NCI-H1417 (cell line): ENCODE results near the gene GPR137B.
"Not testable (repeated sequence)": the region's sequence is repeated elsewhere in the genome, so short reads cannot be mapped to it uniquely, and the experiment has no call there.

ENCODE experiments used
- DNase-seq, 3 experiments: peaks; one replicate each; lab custom pipeline; 2025; lab: John Stamatoyannopoulos, UW

Gene GPR137B

DNA sequence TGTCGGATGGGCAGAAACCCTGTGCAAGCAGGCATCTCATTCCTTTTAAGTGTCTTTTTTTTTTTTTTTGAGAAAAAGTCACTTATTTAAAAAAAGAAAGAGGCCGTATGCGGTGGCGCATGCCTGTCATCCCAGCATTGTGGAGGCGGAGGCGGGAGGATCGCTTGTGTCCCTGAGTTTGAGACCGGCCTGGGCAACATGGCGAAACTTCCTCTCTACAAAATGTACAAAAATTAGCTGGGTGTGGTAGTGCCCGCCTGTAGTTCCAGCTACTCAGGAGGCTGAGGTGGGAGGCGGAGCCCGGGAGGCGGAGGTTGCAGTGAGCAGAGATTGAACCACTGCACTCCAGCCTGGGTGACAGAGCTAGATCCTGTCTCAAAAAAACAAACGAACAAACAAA is 1.7 kb downstream of the GPR137B start:
- no peak for DNase-seq

DNA sequence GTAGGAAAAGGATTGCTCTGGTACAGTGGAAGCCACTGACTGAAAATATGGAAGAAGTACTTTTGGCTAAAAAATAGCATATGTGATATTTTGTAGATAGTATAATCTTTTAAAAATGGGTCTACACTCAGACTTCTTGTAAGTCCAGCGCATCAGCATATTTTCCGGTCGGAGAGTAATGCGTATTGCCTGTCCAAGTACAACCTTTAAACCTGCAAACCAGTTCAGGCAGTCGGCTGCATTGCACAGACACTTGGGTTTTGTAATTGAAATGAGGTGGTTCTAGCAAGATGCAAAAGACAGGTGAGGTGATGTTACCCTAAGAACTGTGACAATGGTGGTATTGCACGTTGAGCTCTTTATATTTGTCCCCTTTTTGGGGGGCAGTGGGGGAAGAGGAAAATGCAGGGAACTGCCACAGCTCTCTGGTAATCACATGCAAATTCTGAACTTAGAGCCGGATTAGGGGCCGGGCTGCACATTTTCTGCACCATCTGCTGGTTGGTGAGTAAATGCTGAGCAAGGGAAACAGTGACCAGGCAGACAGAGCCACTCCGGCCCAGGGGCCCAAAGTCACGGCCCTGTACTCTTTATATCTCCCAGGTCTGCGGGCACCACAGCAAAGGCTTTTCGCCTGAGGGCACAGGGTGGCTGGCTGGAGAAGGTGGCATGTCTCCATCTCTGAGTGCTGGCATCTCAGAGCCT is 2.3 kb downstream of the GPR137B start:
- no peak for DNase-seq

DNA sequence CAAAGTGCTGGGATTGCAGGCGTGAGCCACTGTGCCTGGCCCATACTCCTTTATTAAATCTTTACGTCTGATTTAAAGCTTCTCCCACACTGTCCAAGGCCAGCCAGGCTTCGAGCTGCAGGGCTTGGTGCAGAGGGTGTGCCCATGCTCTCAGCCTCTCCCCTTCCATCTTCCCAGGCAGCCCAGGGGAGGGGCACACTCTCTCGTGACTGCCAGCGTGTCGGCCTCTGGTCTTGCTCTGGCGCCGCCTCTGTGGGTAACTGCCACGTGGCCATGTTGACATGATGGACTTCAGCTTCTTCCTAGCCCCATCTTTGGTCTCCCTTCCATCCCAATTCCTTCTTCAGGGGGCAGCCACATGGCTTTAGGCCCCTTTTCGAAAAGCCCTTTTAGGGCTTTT is 4.7 kb downstream of the GPR137B start:
- DNase-seq: no peak

DNA sequence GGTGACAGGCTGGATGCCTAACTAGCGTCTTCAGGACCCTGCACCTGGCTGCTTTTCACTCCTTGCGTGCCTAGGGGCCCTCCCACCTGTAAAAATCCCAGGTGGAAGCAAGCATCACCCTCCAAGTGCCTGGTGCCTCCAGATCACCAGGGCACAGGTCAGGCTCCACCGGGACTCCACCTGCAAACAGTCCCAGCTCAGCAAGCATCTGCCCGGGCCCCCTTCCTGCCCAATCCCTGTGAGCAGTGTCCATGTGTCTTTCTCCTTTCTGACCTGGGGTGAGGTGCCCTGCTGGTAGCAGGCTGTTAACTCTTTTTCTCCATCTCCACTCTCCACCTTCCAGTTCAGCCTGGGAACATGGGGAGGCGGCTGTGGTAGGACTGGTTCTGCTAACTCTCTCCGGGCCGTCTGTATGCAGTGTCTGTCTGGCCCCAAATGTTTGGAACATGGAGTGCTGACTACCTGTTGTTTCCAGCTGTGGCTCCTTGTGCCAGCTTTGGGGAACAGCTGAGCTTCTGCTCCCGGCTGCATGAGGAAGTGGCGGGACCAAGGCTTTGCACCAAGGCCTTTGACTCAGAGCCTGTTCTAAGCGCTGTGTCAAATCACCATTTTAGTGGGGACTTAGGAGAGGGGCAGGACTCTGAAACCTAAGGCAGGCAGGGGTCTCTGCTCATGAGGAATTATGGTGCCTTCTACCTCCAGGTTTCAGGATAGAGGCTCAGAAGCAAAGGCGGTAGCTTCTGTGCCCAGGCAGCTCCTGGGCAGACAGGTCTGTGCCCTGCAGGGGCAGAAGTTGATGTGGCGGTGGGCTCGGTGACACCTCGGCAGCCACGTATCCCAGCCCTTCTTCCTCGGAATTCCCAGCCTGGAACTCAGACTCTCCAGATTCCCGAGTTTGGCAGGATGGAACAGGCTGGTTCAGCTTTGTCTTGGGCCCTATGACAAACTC is 5.5 kb downstream of the GPR137B start:
- DNase-seq: no peak

DNA sequence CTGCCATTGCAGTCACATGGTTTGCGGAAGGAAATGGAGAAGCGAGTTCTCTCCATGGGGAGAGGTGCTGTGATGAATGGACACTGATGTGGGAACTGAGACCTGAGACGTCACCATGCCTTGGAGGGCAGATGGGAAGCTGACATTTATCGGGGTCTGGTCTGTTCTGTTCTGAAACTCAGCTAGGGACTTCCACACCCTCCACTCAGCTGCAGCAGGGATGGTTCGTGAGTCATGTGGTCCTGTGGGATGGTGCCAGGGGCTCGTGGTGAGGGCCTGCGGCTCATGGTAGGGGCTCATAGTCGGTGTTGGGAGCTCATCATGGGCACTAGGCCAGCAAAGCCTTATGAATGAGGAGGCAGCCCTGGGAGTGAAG is 6.1 kb downstream of the GPR137B start:
- no peak for DNase-seq

DNA sequence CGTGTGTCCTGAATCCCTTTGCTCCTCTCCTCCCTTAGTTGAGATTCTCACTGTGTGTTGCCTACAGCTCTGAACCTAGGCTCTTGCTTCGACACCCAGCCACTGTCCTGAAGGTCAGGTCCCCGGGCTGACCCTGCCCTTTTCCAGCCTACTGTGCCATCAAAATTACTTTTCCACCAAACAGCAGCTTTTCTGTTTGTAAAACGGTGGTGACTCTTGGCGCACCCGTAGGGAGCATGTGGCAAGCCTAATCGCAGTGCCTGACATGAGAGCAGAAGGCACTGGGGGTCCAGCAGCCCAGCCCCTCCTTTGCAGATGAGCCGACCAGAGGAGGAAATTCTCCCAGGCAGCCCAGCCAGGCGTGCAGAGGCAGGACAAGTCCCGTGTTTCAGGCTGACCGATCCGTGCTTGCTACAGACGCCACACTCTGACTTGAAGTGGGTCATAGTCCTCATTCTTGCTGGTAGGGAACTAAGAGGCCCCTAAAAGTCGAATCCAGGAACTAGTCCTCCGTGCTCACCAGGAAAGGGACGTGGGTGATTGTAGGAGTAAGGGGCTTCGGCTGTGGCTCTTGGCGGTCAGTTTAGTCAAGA is 6.8 kb downstream of the GPR137B start:
- DNase-seq: no peak

DNA sequence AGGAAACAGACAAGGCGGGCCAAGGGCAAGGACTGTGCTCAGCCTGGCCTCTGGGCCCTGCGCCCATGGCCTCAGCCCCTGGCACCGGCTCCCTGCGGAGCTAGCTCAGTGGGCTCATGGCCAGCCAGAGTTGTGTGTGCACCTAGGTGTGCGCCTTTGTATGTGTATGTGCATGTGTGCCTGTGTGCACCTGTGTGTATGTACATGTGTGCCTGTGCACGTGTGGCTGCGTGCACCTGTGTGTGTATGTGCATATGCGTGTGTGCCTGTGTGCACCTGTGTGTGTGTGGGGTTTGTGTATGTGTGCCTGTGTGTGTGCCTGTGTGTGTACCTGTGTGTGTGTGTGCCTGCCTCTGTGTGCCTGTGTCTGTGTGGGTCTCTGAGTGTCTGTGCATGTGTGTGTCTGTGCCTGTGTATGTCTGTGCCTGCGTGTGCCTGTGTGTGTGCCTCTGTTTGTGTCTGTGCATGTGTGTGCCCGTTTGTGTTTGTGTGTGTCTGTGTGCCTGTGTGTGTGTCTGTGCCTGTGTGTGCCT is 7.4 kb downstream of the GPR137B start:
- no peak for DNase-seq

DNA sequence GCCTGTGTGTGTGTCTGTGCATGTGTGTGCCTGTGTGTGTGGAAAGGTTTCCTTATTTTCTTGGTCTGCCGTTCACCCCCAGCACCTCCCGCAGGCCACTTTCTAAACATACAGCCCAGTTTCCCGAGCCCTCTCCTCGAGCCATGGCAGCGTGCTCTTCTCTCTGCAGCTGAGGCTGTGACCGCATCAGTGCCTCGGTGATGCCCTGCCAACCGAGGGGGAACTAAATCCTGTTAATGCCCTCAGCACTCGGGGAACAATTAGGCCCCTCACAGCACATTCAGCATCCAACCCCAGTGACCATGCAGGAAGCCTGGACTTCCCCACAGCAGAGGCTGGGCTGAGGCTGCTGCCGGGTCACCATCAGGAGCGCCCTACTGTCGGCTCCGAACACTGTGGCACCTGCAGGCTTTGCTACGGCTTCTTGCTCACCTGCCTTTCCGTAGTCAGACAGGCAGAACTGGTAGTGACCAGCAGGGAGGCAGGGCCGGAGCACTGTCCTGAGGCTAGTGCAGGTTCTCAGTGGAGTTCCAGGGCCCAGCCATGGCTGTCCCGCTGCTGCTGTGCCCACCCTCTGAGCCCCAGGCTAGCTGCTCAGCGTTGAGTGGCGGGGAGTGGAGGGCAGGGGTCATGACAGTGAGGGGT is 8.1 kb downstream of the GPR137B start:
- no peak for DNase-seq

DNA sequence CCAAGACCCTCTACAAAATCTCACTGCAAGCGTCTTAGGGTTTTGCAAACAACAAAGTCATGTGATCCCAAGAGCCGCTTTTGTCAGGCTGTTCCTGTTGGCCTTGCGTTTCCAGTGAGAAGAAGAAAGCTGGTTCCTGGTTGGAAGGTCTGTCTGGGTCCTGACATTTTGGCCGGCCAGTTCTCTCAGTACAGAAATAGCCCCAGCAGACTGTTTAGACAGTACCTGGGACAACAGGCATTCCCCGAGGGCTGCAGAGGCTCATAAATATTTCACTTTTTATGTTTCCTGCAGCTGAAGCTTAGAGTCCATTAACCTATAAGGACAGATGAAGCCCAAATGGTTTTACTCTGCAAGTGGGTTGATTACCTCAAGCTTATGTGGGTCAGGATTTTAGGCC is 8.6 kb downstream of the GPR137B start:
- DNase-seq: no peak

DNA sequence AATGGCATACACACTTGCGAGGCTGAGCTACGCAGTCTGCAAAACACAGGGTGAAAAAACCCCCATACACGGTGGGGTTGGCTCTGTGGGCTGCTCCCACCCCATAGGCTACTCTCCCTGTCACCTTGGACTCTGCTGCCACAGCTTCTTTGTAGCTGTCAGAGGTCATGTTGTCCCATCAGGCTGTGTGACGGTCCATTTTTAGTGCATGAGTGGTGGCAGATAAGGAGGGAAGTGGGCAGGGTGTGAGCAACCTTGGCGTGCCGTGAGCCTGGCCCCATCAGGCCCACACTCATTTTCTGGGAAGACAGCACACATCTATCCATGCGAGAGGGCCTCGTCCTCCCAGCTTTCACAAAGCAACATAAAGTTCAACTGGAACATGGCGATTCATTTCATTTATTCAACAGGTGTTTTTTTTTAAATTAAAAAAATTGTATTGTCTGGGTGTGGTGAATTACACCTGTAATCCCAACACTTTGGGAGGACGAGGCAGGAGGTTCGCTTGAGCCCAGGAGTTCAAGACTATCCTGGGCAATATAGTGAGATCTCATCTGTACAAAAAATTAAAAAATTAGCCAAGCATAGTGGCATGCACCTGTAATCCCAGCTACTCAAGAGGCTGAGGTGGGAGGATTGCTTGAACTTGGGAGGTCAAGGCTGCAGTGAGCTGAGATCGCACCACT is 9.5 kb downstream of the GPR137B start:
- no peak for DNase-seq

DNA sequence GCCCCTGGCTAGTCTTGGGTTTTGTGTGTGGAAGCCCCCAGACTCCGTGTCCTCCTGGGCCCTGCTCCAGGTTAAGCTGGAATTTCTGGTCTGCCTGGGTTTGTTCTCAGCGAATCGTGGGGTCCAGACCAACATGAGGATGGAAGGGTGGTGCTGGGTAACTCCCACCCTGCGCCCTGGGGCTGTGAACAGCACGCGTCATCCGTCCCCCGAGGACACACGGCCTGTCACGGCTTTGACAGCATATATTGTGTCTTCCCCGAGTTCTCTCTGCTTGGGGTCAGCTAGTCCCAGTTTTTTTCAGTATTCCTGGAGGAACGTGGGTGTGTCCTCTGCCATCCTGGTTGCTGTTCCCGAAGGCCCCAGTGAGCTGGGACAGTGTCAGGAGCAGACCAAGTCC is 11.8 kb downstream of the GPR137B start:
- no peak for DNase-seq

DNA sequence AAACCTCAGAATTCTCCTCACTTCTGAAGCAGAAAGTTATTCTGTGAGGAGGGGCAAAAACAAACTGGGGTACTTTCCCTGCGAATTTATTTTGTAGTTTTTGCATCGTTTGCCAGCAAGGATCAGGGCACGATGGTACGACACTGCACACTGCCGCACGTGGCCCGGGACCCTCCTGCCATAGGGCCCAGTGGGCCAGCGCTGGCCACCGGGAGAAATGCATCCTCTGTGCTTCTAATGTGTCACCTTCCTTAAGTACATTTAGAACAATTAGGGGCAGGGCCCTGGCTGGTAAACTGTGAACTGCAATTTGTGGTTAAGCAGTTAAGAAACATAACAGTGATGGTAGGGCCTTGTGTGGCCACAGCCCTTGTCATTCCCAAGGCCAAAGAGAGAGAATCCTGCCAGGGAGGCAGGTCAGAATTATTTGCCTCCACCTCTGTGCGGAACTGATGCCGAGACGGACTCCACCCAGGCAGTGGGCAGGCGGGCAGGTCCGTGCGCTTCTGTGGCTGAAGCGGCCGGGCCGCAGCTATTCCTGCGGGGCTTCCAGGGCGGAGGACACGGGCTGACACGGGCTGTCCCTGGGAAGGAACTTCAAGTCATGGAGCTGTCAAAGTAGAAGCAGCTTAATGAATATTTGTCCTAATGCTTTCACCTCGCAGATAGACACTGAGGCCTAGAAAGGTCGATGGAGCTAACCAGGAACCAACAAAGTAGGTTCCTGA is 12.5 kb downstream of the GPR137B start:
- no peak for DNase-seq

DNA sequence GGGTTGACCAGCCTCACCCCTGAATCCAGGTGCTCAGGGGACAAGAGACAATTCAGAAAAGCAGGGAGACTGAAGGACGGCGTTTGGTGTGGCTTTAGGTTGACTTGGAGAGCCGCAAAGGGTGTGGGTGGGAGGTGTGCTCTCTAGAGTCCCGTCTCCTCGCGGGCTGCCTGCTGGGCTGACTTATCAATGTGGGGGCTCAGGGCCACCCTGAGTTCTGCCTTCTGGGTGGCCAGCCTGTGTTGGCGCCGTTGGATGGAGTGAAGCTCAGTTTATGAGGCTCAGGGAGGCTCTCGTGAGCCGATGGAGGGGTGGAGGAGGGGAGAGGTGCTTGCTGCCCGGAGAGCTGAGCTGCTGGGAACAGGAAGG is 13.0 kb downstream of the GPR137B start:
- no peak for DNase-seq

DNA sequence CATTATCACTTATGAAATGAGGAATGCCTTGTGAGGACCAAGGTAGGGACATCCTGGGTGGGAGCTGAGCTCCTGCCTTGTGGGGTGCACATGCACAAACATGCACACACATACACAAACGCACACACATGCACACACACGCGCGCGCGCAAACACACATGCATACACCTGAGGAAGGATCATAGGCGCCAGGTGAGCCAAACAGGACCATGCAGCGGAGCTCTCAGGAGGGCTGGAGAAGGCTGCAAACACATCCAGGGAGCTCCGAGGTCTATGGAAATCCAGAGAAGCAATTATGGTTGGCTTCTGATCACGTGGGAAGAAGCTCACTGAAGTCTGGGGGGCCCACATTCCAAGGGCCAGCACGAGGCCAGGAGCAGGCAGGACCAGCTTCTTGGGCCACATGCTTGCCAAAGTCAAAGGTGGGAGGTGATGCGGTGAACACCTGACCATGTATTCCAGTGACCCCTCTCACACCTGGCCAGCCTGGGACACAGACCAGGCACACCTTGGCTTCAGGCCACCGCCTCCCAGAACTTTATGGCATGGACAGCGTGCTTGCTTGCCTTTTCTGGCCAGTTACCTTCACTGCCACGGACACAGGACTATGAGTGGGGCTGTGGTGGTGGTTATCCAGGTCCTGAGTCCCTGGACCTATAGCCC is 13.6 kb downstream of the GPR137B start:
- no peak for DNase-seq

DNA sequence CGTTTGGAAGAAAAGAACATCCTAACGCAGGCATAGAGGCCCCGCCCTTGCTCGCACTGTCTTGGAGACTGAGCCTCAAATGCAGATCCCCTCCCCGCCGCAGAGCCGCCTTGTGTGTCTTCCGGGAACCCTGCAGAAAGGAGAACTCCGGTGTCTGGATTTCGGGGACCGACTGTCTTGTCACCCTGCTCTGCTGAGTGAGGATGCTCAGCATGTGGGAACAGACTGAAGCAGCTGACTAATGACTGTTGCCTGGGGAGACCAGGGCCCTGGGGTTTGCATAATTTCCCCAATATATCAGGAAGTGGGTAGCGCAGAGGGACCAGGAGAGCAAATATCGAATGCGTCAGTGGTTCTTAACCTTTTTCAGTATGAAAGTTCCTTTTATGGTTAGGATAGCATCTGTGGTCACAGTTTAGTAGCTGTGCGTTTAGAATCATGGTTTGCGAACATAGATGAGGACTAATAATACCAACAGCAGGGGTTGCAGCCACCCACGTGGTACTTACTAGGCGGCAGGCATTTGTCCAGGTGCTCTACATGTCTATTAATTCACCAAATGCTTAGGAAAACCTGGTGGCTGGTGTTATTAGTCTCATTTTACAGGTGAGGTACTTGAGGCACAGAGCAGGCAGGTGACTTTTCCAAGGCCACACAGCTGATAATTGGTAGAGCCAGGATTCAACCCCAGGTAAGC is 14.3 kb downstream of the GPR137B start:
- peak in 1 of 3 experiments; percentile 22 for DNase-seq

DNA sequence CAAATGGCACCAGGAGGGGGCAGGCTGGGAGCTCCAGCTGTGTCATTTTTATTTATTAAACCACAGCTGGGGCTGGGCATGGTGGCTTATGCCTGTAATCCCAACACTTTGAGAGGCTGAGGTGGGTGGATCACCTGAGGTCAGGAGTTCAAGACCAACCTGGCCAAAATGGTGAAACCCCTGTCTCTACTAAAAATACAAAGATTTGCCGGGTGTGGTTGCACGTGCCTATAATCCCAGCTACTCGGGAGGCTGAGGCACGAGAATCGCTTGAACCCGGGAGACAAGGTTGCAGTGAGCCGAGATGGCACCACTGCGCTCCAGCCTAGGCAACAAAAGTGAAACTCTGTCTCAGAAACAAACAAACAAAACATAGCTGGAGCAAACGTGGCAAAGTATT is 15.7 kb downstream of the GPR137B start:
- DNase-seq: not testable (repeated sequence)

DNA sequence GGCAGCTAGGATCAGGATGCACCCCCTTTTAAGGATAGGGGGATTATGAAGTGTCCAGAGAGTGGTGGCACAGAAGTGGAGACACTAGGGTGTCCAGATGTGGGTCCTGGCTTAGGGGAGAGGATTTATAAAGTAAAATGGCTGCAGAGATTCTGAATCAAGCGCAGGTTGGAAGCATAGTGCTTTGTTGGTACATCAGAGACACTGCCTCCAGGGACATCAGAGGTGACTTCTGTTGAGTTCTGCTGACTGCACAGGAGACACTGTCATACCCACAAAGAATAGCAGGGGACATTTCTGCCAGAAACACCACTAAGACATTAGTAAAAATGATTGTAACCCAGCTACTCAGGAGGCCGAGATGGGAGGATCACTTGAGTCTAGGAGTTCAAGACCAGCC is 16.4 kb downstream of the GPR137B start:
- no peak for DNase-seq

DNA sequence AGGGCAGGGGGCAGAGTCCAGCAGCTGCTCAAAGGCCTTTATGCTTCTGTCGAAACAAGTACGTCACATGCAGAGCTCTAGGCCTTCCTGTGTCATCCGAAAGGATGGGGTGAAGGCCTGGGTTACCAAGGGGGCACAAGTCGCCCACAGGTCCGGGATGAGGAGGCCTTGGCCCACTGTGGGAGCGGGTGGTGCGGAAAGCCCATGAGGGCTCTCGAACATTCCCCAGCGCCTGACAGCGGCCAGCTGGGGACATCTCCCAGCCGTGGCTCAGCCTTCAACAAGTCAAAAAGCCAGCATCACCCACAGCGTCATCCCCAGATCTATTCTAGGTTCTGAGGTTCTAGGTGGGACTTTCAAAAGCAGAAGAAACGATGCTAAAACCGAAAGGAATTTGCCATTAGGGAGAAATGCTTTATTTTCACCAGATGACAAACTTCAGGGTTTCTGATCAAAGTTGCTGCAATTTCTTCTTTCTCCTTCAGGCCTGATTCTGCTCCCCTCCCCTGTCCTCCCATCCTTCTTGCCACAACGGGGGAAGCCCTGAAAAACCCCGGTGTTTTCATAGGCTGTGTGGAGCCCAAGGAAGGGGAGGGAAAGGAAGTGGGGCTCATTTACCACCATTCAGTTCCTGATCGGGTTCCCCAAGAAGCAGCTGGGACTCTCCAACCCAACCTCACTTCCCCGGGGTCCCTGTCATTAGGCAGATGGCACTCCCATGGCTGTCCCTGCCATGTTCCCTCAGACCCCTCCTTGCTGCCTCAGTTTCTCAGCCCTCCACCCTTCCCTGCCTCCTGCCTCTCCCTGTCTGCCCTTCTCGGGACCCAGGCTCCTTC is 17.6 kb downstream of the GPR137B start:
- no peak for DNase-seq
